Muscle of leg (tissue), 11 donors: Measurements from ENCODE around the gene DIP2C. TPM values are rescaled to one million over a fixed set of nuclear protein-coding genes. Genes with fewer than 3 reads are reported as not detected.

Experiments
- DNase-seq: peaks from one replicate; pipeline ENCODE4 v3.0.0; 2013
- H3K27ac ChIP-seq: one replicate; pipeline ENCODE4 v1.5.1; 2013; ENCODE audit warnings: mild to moderate bottlenecking, low read length, control low read depth
- H3K27me3 ChIP-seq: one replicate; pipeline ENCODE4 v1.6.1; 2013; ENCODE audit warnings: low read length; ENCODE audit not compliant: control insufficient read depth, insufficient read depth
- H3K36me3 ChIP-seq: one replicate; pipeline ENCODE4 v1.6.1; 2013; ENCODE audit warnings: low read length; ENCODE audit not compliant: control insufficient read depth, insufficient read depth
- H3K4me1 ChIP-seq: one replicate; pipeline ENCODE4 v1.6.1; 2013; ENCODE audit warnings: low read length; ENCODE audit not compliant: control insufficient read depth, insufficient read depth
- H3K4me3 ChIP-seq: one replicate; pipeline ENCODE4 v1.5.1; 2013; ENCODE audit warnings: low read length, control low read depth
- H3K9me3 ChIP-seq: replicated peaks from 2 replicates; pipeline ENCODE4 v1.6.1; 2013; ENCODE audit warnings: low read depth, low read length; ENCODE audit not compliant: control insufficient read depth
- WGBS: methylation state at CpG from one replicate; pipeline ENCODE4 v1.1.5; 2013; ENCODE audit warnings: missing lambda C conversion rate; ENCODE audit not compliant: insufficient coverage; 5-methylcytosine and 5-hydroxymethylcytosine counted together
- polyA plus RNA-seq, 8 donors: library from polyadenylated mRNA; unstranded; fragments of 120-200 nt; gene quantifications; one replicate each; pipeline versions ENCODE4 v1.2.1 to v1.2.3, GENCODE V29; 2013; ENCODE audit warnings: inconsistent platforms in 1 of 8, low replicate concordance in 1 of 8; ENCODE audit not compliant: insufficient read length in 8 of 8, insufficient read depth in 1 of 8
- total RNA-seq: library from RNA; stranded (reverse); fragments of 120-200 nt; gene quantifications from one replicate; pipeline ENCODE4 v1.2.4, GENCODE V29; 2013

DIP2C gene
- total and polyA plus RNA-seq, 9 donors = 15.1 to 30.8 (median 24.8) TPM

DNA sequence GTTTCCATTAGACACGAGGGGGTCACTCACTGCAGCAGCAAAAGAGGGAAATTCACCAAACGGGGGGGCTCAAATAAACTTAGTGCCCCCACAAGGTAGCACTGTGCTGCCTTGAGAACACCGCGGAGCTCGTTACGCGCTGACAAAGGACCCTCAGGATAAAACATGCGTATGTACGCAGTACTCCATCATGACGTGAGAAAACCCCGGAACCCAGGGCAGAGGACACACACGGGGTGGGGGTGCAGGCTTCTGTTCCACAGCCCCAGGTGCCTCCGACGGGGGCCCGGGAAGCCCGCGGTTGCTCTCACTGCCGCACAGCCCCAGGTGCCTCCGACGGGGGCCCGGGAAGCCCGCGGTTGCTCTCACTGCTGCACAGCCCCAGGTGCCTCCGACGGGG, 321.8 kb downstream of the DIP2C start:
- no peak for DNase-seq
- no peaks in the 10 kb centered on the region for H3K9me3 ChIP-seq
- H3K4me1 ChIP-seq = peaks cover 24% of the 10 kb centered on the region
- no peaks in the 10 kb centered on the region for H3K27me3 ChIP-seq
- WGBS = 95% methylated on average over 12 of the region's 25 CpGs
- no peak overlapping the region for H3K27ac ChIP-seq
- no peak overlapping the region for H3K4me3 ChIP-seq
- peaks cover 65% of the 10 kb centered on the region for H3K36me3 ChIP-seq

DNA sequence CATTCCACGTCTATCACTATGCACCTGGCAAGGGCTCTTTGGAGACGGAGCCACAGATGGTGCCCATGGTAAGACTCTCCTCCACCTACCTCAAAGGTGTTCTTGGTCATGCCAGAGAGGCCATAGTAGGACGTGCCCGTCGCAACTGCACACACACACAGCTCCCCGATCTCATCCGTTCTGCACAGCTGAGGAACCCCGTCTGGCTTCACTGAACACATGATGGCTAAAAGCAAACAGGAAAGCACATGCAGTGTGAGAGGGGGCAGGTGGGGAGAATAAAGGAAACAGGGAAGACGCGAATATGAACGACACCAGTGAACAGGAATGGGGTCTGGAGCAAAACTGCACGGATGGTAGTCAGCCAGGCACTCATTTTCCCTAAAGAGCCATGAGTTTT, 323.3 kb downstream of the DIP2C start:
- 77% methylated on average over 12 of the region's 12 CpGs for WGBS
- no peak for DNase-seq
- Histone ChIP-seq H3K27ac (no peak overlapping the region), H3K9me3 (no peaks in the 10 kb centered on the region), H3K36me3 (peaks cover 76% of the 10 kb centered on the region), H3K27me3 (no peaks in the 10 kb centered on the region), H3K4me3 (no peak overlapping the region), H3K4me1 (peaks cover 21% of the 10 kb centered on the region)

DNA sequence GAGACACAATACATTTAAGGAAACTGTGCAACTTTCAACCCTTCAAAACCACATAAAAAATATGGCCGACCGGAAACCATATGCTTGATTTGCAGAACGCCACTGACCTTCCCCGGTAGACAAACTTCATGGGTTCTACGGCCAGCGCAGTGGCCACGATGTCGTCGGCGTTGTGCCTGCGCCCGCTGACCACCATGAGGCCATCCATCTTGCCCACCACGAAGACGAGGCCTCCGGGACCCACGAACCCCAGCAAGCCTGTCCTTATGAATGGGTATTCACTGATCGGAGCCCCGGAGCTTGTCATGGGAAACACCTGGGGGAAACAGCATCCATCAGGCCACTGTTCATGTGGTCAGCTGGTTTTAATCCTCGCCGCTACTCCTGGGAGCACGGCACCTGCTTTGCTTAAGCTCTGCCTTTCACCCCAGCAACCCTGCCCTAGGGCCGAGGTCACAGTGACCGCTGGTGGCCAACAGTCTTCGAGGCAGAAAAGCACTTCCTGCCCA, 325.1 kb downstream of the DIP2C start:
- DNase-seq = no peak
- Histone ChIP-seq H3K27me3 (no peaks in the 10 kb centered on the region), H3K4me3 (no peak overlapping the region), H3K36me3 (peaks cover 84% of the 10 kb centered on the region), H3K9me3 (no peaks in the 10 kb centered on the region), H3K27ac (no peak overlapping the region), H3K4me1 (peaks cover 10% of the 10 kb centered on the region)
- 84% methylated on average over 24 of the region's 24 CpGs for WGBS

DNA sequence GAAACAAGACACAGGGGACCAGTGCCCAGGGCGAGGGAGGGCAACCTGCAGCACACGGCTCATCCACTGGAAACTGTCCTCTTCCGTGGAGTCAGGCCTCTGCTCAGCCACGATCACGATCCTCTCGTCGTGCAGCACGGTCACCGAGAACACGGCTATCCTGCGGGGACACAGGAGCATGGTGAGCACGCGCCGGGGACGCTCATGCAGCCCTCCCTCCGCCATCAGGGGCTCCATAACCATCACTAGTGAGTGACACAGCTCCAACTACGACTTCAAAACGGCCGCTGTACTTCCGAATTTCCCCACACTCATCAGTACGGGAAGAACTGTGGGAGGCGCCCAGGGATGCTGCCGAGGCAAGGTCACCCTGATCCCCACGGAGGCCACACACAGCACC, 326.3 kb downstream of the DIP2C start:
- DNase-seq = no peak
- Histone ChIP-seq H3K9me3 (no peaks in the 10 kb centered on the region), H3K27me3 (no peaks in the 10 kb centered on the region), H3K36me3 (peaks cover 76% of the 10 kb centered on the region), H3K4me3 (no peak overlapping the region), H3K27ac (no peak overlapping the region), H3K4me1 (peaks cover 3% of the 10 kb centered on the region)
- WGBS = 89% methylated on average over 24 of the region's 24 CpGs

DNA sequence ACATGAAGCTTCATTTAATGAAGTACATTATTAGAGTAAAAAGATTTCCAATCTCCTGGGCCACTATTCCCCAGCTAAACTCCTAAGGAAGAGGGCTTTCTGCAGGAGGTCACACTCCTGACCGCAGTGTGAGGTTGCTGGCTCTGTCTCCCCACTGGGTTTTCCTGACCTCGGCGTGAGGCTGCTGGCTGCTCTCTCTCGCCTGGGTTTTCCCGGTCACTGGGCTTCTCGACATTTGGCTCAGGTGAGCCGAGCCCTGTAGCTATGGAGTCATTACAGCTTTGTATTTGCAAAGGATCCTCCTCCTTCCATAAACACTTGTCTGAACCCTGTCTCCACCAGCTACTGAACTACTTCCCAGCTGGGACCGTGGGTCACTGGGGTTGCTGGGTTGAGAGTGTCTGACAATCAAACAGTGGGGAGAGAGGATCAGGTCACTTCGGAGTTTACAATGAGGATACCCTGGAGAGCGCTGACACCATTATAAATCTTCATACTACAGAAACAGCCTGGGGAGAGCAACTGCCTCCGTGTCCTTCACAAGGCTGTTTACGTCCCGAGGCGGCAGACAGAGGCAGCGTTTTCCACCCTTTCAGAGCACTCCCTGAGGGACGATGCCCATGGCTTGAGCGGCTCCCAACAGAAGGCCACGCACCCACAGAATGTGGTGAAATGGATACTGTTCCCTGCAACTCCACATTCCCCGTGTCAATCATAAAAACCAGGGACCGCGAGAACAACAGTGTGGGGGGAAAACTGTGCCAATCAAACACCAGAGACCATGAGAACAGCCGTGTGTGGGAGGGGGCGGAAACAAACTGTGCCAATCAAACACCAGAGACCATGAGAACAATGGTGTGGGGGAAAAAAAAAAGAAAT, 328.0 kb downstream of the DIP2C start:
- Histone ChIP-seq H3K27me3 (no peaks in the 10 kb centered on the region), H3K36me3 (peaks cover 77% of the 10 kb centered on the region), H3K4me3 (no peak overlapping the region), H3K4me1 (no peaks in the 10 kb centered on the region), H3K9me3 (no peaks in the 10 kb centered on the region), H3K27ac (no peak overlapping the region)
- DNase-seq = no peak
- 50% methylated on average over 7 of the region's 23 CpGs for WGBS

DNA sequence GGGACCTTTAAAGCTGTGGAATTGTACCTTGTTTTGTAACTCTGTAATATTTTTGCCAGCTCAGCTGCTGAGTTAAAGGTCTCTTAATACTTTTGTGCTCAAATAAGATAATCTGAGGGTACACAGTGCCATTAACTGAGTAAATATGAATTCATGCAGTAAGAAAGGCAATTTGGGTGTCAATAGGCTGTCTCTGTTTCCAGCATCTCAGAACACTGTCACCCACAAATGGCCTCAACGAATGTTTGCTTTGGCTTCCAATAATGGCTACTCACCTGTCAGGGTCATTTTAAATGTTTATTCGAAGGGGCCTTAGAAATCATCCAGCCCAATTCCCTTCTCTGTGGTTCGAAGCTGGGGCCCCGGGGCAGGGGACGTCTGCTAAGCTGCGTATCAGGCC, 328.8 kb downstream of the DIP2C start:
- 56% methylated on average over 2 of the region's 6 CpGs for WGBS
- no peaks in the 10 kb centered on the region for H3K27me3 ChIP-seq
- H3K4me1 ChIP-seq = no peaks in the 10 kb centered on the region
- no peak overlapping the region for H3K27ac ChIP-seq
- no peak overlapping the region for H3K4me3 ChIP-seq
- H3K9me3 ChIP-seq = no peaks in the 10 kb centered on the region
- peaks cover 77% of the 10 kb centered on the region for H3K36me3 ChIP-seq
- no peak for DNase-seq

DNA sequence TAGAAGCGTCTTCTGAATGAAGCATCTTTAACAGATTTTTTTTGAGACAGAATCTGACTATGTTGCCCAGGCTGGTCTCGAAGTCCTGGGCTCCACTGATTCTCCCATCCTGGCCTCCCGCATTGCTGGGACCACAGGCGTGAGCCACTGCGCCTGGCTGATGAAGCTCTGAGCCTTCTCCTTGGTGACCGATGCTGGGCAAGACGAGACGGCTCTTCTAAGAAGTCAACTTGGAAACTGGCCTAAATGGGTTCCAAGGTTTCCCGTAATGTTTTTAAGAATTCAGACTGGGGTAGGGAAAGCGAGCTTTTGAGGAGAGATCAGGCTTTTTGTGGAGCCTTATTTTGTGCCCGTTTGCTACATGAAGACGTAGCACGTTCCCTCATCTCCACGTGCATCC, 329.7 kb downstream of the DIP2C start:
- Histone ChIP-seq H3K27me3 (no peaks in the 10 kb centered on the region), H3K27ac (no peak overlapping the region), H3K9me3 (no peaks in the 10 kb centered on the region), H3K4me1 (no peaks in the 10 kb centered on the region), H3K36me3 (peaks cover 76% of the 10 kb centered on the region), H3K4me3 (no peak overlapping the region)
- no peak for DNase-seq
- 81% methylated on average over 13 of the region's 14 CpGs for WGBS

DNA sequence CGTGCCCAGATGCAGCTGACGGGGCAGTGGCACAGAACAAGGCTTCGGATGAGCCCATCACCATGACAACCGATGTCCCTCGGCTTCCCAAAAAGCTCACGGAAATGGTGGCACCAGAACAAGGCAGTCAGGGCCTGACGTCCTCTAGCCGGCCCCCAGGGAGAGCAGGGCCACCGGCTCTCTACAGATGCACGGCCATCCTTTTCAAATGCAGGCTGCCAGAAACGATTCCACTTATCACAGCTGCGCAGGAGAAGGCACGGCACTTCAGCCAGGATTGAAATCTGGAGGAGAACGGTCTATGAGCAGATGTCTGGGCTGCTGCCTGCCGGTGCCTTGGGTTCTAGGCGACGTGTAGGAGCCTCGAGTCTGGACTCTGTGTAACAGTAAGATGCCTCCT, 330.4 kb downstream of the DIP2C start:
- H3K27me3 ChIP-seq = no peaks in the 10 kb centered on the region
- H3K4me1 ChIP-seq = no peaks in the 10 kb centered on the region
- H3K27ac ChIP-seq = no peak overlapping the region
- peaks cover 77% of the 10 kb centered on the region for H3K36me3 ChIP-seq
- 60% methylated on average over 18 of the region's 18 CpGs for WGBS
- no peak overlapping the region for H3K4me3 ChIP-seq
- DNase-seq = peak; percentile 66
- H3K9me3 ChIP-seq = no peaks in the 10 kb centered on the region

DNA sequence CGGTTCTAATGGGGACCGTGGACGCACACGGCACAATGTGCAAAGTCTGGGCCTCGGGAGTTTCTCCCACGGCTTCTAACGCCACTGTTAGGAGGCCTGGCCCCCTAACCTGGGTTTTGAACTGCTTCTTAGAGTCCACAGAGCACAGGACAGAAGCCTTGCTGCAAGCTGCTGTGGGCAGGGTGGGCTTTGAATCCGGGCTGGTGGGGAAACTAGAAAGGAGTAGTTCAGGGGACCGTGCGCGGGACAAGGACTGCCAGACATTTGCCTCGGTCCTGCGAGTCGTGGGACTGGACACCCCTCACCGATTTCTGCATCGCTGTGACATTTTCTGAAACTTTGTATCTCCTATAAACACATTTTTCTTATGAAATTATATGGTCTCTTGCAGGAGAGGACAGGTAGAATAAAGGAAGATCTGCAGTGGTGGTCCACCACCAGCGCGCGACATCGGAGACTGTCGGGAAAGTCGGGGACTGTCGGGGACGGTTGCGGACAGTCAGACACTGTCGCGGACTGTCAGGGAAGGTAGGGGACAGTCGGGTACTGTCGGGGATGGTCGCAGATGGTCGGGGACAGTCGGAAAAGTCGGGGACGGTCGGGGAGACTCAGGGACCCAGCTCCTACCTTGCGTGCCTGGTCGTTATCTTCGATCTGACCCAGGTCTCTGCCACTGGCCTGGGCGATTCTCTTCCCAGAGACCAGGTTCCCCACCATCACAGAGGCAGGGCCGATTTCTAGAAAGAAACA, 332.1 kb downstream of the DIP2C start:
- H3K36me3 ChIP-seq = peaks cover 75% of the 10 kb centered on the region
- H3K27ac ChIP-seq = no peak overlapping the region
- H3K4me1 ChIP-seq = no peaks in the 10 kb centered on the region
- no peaks in the 10 kb centered on the region for H3K9me3 ChIP-seq
- H3K4me3 ChIP-seq = no peak overlapping the region
- 94% methylated on average over 35 of the region's 40 CpGs for WGBS
- H3K27me3 ChIP-seq = no peaks in the 10 kb centered on the region
- DNase-seq = no peak

DNA sequence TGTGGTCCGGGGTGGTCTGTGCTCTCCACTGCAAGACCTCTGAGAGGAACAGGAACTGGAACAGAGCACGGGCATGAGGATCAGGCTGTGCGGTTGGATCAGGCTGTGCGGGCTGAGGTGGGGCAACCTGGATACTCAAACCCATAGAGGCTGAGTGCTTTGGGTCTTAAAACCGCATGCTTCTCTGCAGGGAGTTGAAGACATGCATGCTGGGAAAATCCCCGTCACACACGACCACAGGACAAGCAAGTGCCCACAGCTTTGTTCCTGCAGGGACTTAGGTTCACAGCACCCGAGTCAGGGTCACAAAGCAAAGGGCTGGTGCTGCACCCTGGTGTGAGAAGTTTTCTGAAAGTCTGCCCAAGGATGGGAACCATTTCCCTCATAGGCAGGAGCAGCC, 333.0 kb downstream of the DIP2C start:
- H3K9me3 ChIP-seq = no peaks in the 10 kb centered on the region
- H3K4me1 ChIP-seq = no peaks in the 10 kb centered on the region
- WGBS = 69% methylated on average over 8 of the region's 8 CpGs
- no peaks in the 10 kb centered on the region for H3K27me3 ChIP-seq
- no peak for DNase-seq
- no peak overlapping the region for H3K4me3 ChIP-seq
- no peak overlapping the region for H3K27ac ChIP-seq
- peaks cover 75% of the 10 kb centered on the region for H3K36me3 ChIP-seq
